OCI-LY1 (cell line): ENCODE data around the gene SLBP.

Source experiments
- H2AFZ ChIP-seq: fragments of 200-600 bp; sonication (generic), shearing (Covaris generic); 2 replicates; pipeline ENCODE4 v1.6.0; 2014; ENCODE audit warnings: antibody characterized with exemption, mild to moderate bottlenecking, low read length
- H3F3A ChIP-seq: fragments of 200-600 bp; sonication (generic), shearing (Covaris generic); 2 replicates; pipeline ENCODE4 v1.6.0; 2014; ENCODE audit warnings: mild to moderate bottlenecking, antibody characterized with exemption, low read length, moderate library complexity; ENCODE audit not compliant: insufficient read depth
- H3K27ac ChIP-seq: fragments of 200-600 bp; sonication (generic); 2 replicates; pipeline ENCODE4 v1.5.1; 2014; ENCODE audit warnings: low read length, mixed run types, mild to moderate bottlenecking, low read depth; ENCODE audit not compliant: poor library complexity, severe bottlenecking
- H3K27me3 ChIP-seq: fragments of 200-600 bp; sonication (generic); 2 replicates; pipeline ENCODE4 v1.6.0; 2014; ENCODE audit warnings: antibody characterized with exemption, mild to moderate bottlenecking, low read length, moderate library complexity; ENCODE audit not compliant: insufficient read depth
- H3K36me3 ChIP-seq: fragments of 200-600 bp; sonication (generic); 2 replicates; pipeline ENCODE4 v1.6.1; 2014; ENCODE audit warnings: mild to moderate bottlenecking, antibody characterized with exemption, low read length, moderate library complexity, mixed read lengths; ENCODE audit not compliant: insufficient read depth
- H3K4me1 ChIP-seq: fragments of 200-600 bp; sonication (generic); 2 replicates; pipeline ENCODE4 v1.5.1; 2014; ENCODE audit warnings: mild to moderate bottlenecking, low read length, moderate library complexity; ENCODE audit not compliant: insufficient read depth, severe bottlenecking
- H3K4me2 ChIP-seq: fragments of 200-600 bp; sonication (generic), shearing (Covaris generic); 2 replicates; pipeline ENCODE4 v1.6.1; 2014; ENCODE audit warnings: low read length
- H3K4me3 ChIP-seq: fragments of 200-600 bp; sonication (generic); 2 replicates; pipeline ENCODE4 v1.5.1; 2014; ENCODE audit warnings: low read length, low read depth, mild to moderate bottlenecking, mixed read lengths; ENCODE audit not compliant: poor library complexity, severe bottlenecking
- H3K79me2 ChIP-seq: fragments of 200-600 bp; shearing (Covaris generic); 2 replicates; pipeline ENCODE4 v1.6.1; 2016; ENCODE audit warnings: mixed run types, low read length, mixed read lengths; ENCODE audit not compliant: insufficient read depth
- H3K9ac ChIP-seq: fragments of 200-600 bp; sonication (generic), shearing (Covaris generic); 2 replicates; pipeline ENCODE4 v1.6.1; 2014; ENCODE audit warnings: mild to moderate bottlenecking, low read length, mixed read lengths
- H3K9me2 ChIP-seq: fragments of 200-600 bp; sonication (generic), shearing (Covaris generic); 2 replicates; pipeline ENCODE4 v1.6.1; 2014; ENCODE audit warnings: low read depth, mild to moderate bottlenecking, low read length, mixed read lengths
- H3K9me3 ChIP-seq: fragments of 200-600 bp; shearing (Covaris generic); 2 replicates; pipeline ENCODE4 v1.6.1; 2014; ENCODE audit warnings: low read length, mixed read lengths
- H4K20me1 ChIP-seq: fragments of 200-600 bp; sonication (generic), shearing (Covaris generic); 2 replicates; pipeline ENCODE4 v1.6.0; 2016; ENCODE audit warnings: mild to moderate bottlenecking, low read length; ENCODE audit not compliant: insufficient read depth
- EZH2 ChIP-seq: fragments of 200-600 bp; sonication (generic), shearing (Covaris generic); IDR thresholded peaks from 2 replicates; pipeline ENCODE4 v1.8.0; 2017; ENCODE audit warnings: borderline replicate concordance, mixed run types, mild to moderate bottlenecking, antibody characterized with exemption, low read length, moderate library complexity, mixed read lengths
- TF ChIP-seq, protein P1 (sequence below): fragments of 200-600 bp; sonication (generic), shearing (Covaris generic); IDR thresholded peaks from 2 replicates; pipeline ENCODE4 v1.5.1; 2017; ENCODE audit warnings: mild to moderate bottlenecking, antibody characterized with exemption, low read length, moderate library complexity, mixed read lengths

SLBP gene

GRCh38 chr4:1653776-1654175 is 58.3 kb downstream of the SLBP start:
- Histone ChIP-seq H3K79me2 (no peaks in the 10 kb centered on the region), H3K36me3 (no peaks in the 10 kb centered on the region), H3K4me2 (no peak overlapping the region), H3K9me2 (no peaks in the 10 kb centered on the region), H3F3A (no peaks in the 10 kb centered on the region), H4K20me1 (no peaks in the 10 kb centered on the region), H3K9ac (no peak overlapping the region), H3K27me3 (no peaks in the 10 kb centered on the region), H3K4me3 (no peak overlapping the region), H3K27ac (no peak overlapping the region), H2AFZ (no peak overlapping the region), H3K4me1 (no peaks in the 10 kb centered on the region), H3K9me3 (no peaks in the 10 kb centered on the region)
- TF ChIP-seq, protein P1, sequence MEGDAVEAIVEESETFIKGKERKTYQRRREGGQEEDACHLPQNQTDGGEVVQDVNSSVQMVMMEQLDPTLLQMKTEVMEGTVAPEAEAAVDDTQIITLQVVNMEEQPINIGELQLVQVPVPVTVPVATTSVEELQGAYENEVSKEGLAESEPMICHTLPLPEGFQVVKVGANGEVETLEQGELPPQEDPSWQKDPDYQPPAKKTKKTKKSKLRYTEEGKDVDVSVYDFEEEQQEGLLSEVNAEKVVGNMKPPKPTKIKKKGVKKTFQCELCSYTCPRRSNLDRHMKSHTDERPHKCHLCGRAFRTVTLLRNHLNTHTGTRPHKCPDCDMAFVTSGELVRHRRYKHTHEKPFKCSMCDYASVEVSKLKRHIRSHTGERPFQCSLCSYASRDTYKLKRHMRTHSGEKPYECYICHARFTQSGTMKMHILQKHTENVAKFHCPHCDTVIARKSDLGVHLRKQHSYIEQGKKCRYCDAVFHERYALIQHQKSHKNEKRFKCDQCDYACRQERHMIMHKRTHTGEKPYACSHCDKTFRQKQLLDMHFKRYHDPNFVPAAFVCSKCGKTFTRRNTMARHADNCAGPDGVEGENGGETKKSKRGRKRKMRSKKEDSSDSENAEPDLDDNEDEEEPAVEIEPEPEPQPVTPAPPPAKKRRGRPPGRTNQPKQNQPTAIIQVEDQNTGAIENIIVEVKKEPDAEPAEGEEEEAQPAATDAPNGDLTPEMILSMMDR = no peak
- TF ChIP-seq EZH2 = no peak

GRCh38 chr4:1652088-1652487 is 60.0 kb downstream of the SLBP start:
- Histone ChIP-seq H3K27me3 (no peaks in the 10 kb centered on the region), H3K79me2 (no peaks in the 10 kb centered on the region), H3K4me3 (no peak overlapping the region), H4K20me1 (no peaks in the 10 kb centered on the region), H3K4me1 (no peaks in the 10 kb centered on the region), H3K9ac (no peak overlapping the region), H3K4me2 (no peak overlapping the region), H3K9me2 (no peaks in the 10 kb centered on the region), H3K36me3 (no peaks in the 10 kb centered on the region), H3F3A (no peaks in the 10 kb centered on the region), H3K27ac (no peak overlapping the region), H2AFZ (no peak overlapping the region), H3K9me3 (no peaks in the 10 kb centered on the region)
- TF ChIP-seq, protein P1 = no peak
- no peak for TF ChIP-seq EZH2

DNA sequence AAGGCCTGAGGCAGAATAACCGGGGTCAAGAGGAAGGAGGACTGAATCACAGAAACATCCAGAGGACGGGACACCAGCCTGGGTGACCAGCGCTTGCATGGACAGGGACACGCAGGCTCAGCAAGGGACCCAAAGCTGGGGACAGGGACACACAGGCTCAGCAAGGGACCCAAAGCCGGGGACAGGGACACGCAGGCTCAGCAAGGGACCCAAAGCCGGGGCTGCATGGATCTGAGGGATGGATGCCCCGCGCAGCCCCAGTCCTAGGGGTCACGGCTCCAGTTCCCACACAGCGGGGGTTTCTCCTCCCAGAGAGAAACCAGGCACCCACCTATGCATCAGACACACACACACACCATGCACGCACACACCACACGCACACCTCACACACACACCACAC is 60.5 kb downstream of the SLBP start:
- TF ChIP-seq, protein P1 = no peak
- no peak for TF ChIP-seq EZH2
- no peaks in the 10 kb centered on the region for H4K20me1 ChIP-seq

More for the DNA sequence above, 60.5 kb downstream of the SLBP start:
- H3K79me2 ChIP-seq = no peaks in the 10 kb centered on the region
- H3K27me3 ChIP-seq = no peaks in the 10 kb centered on the region
- H3K4me1 ChIP-seq = no peaks in the 10 kb centered on the region
- no peak overlapping the region for H3K27ac ChIP-seq
- no peaks in the 10 kb centered on the region for H3K9me3 ChIP-seq
- no peak overlapping the region for H2AFZ ChIP-seq
- H3K4me3 ChIP-seq = no peak overlapping the region
- no peaks in the 10 kb centered on the region for H3K36me3 ChIP-seq
- H3K9ac ChIP-seq = no peak overlapping the region
- H3F3A ChIP-seq = no peaks in the 10 kb centered on the region
- no peak overlapping the region for H3K4me2 ChIP-seq
- H3K9me2 ChIP-seq = no peaks in the 10 kb centered on the region
